Prostate gland (tissue), 2 donors: ENCODE measurements around the gene ACAD9. TPM values are rescaled to one million over a fixed set of nuclear protein-coding genes. Genes with fewer than 3 reads are reported as not detected.
"Not testable (repeated sequence)": the region's sequence is repeated elsewhere in the genome, so short reads cannot be mapped to it uniquely, and the experiment has no call there.

Experiments
- DNase-seq: peaks from one replicate; pipeline ENCODE4 v3.0.0-alpha.2; 2019; ENCODE audit warnings: low spot score
- H3K27ac ChIP-seq, 2 donors: fragments of 200-600 bp; sonication (generic); 2 replicates each; pipeline ENCODE4 v1.5.1; 2017 to 2019
- H3K27me3 ChIP-seq: fragments of 200-600 bp; sonication (generic); replicated peaks from 2 replicates; pipeline ENCODE4 v1.5.1; 2019; ENCODE audit not compliant: insufficient read depth
- H3K36me3 ChIP-seq, 2 donors: fragments of 200-600 bp; sonication (generic); 1 replicate in 1 of 2; 2 replicates in 1 of 2; pipeline versions ENCODE4 v1.5.1 to v1.8.1; 2017 to 2019
- H3K4me1 ChIP-seq: fragments of 200-600 bp; sonication (generic); replicated peaks from 2 replicates; pipeline ENCODE4 v1.5.1; 2019
- H3K4me3 ChIP-seq, 2 donors: fragments of 200-600 bp; sonication (generic); 2 replicates each; pipeline ENCODE4 v1.5.1; 2017 to 2019
- H3K9me3 ChIP-seq: fragments of 200-600 bp; sonication (generic); 2 replicates; pipeline ENCODE4 v1.5.1; 2017
- CTCF ChIP-seq, 4 experiments: fragments of 200-600 bp in 2 of 4; fragments of 450-650 bp in 2 of 4; sonication (generic) in 2 of 4; IDR thresholded peaks; 1 replicate in 3 of 4; 2 replicates in 1 of 4; pipeline ENCODE4 v1.5.1; 2016 to 2019; ENCODE audit warnings: antibody characterized with exemption in 4 of 4, mild to moderate bottlenecking in 2 of 4, moderate library complexity in 2 of 4
- POLR2A ChIP-seq: fragments of 450-650 bp; IDR thresholded peaks from one replicate; pipeline ENCODE4 v1.6.1; 2016; ENCODE audit warnings: antibody characterized with exemption, mild to moderate bottlenecking
- POLR2AphosphoS5 ChIP-seq: sonication (generic); formaldehyde crosslinking; IDR thresholded peaks from one replicate; pipeline ENCODE4 v1.6.1; 2017; ENCODE audit warnings: antibody characterized with exemption
- WGBS: methylation state at CpG from one replicate; pipeline ENCODE4 v1.1.5; 2018; 5-methylcytosine and 5-hydroxymethylcytosine counted together
- intact Hi-C: fragments of 100-400 bp; cut with DNase I; formaldehyde crosslinking; loops from one replicate; pipeline ENCODE4 v1.14.2; 2022
- total RNA-seq, 2 donors: library from RNA; depleted of rRNA; stranded (reverse); fragments of >200 nt; gene quantifications; one replicate each; pipeline ENCODE4 v1.1.0, GENCODE V29; 2016

The ACAD9 gene
- 10 to 100 TPM; 39.3 to 66.5 TPM for total RNA-seq

- Histone ChIP-seq H3K27ac (peak within 1 kb of the TSS; percentile 84 to 89), H3K4me1 (peaks cover 7% of the 10 kb centered on the region), H3K36me3 (no peaks in the 10 kb centered on the region), H3K9me3 (no peaks in the 10 kb centered on the region), H3K27me3 (no peaks in the 10 kb centered on the region), H3K4me3 (peak within 1 kb of the TSS; percentile 74 to 91)
- WGBS, result under 1% methylated on average over 49 of the region's 65 CpGs
- DNase-seq, result peak; percentile 96
- TF ChIP-seq CTCF (IDR thresholded peaks at IDR 0.05), result peak in 2 of 4 experiments; percentile 33 to 34
- peak; percentile 100 for TF ChIP-seq POLR2AphosphoS5
- peak; percentile 88 for TF ChIP-seq POLR2A
- intact Hi-C loops, result no loop called here
These were observed at the start of gene ACAD9 for GRCh38 chr3:128879125-128879969. TSS of gene ACAD9 (plus strand) at chr3:128879620. CDS start at chr3:128879692, 72 bp downstream.

GRCh38 chr3:128829925-128830625, 49.3 kb upstream of the ACAD9 start:
- H3K27ac ChIP-seq, intact Hi-C loops, H3K36me3 ChIP-seq, H3K4me1 ChIP-seq, H3K27me3 ChIP-seq, DNase-seq, H3K9me3 ChIP-seq, H3K4me3 ChIP-seq: not testable (repeated sequence)
- 60% methylated on average over 7 of the region's 7 CpGs for WGBS

GRCh38 chr3:128830762-128831161, 48.7 kb upstream of the ACAD9 start:
- DNase-seq, H3K27ac ChIP-seq, H3K27me3 ChIP-seq, H3K4me1 ChIP-seq, H3K4me3 ChIP-seq, intact Hi-C loops, H3K36me3 ChIP-seq, H3K9me3 ChIP-seq: not testable (repeated sequence)
- 85% methylated on average over 5 of the region's 5 CpGs for WGBS

- H3K9me3 ChIP-seq, H3K4me3 ChIP-seq, H3K4me1 ChIP-seq, H3K27ac ChIP-seq, intact Hi-C loops, H3K36me3 ChIP-seq, H3K27me3 ChIP-seq, DNase-seq: not testable (repeated sequence)
- 80% methylated on average over 5 of the region's 5 CpGs for WGBS
These were observed 46.4 kb upstream of the ACAD9 start for GRCh38 chr3:128832979-128833378.

- H3K36me3 ChIP-seq, result no peaks in the 10 kb centered on the region
- TF ChIP-seq POLR2AphosphoS5, result no peak
- TF ChIP-seq CTCF (IDR thresholded peaks at IDR 0.05), result no peak
- TF ChIP-seq POLR2A, result no peak
- WGBS, result 86% methylated on average over 4 of the region's 4 CpGs
- H3K9me3 ChIP-seq, result no peaks in the 10 kb centered on the region
- no peaks in the 10 kb centered on the region for H3K4me1 ChIP-seq
- no peaks in the 10 kb centered on the region for H3K27me3 ChIP-seq
- H3K4me3 ChIP-seq, result no peak overlapping the region
- no peak overlapping the region for H3K27ac ChIP-seq
- intact Hi-C loops, result no loop called here
- DNase-seq, result no peak
These were observed 44.3 kb upstream of the ACAD9 start for GRCh38 chr3:128835096-128835495.

- H3K36me3 ChIP-seq, result no peaks in the 10 kb centered on the region
- intact Hi-C loops, result no loop called here
- 90% methylated on average over 10 of the region's 10 CpGs for WGBS
- TF ChIP-seq POLR2A (no peak), POLR2AphosphoS5 (no peak)
- H3K27me3 ChIP-seq, result no peaks in the 10 kb centered on the region
- no peaks in the 10 kb centered on the region for H3K4me1 ChIP-seq
- DNase-seq, result no peak
- H3K27ac ChIP-seq, result no peak overlapping the region
- H3K4me3 ChIP-seq, result no peak overlapping the region
- H3K9me3 ChIP-seq, result no peaks in the 10 kb centered on the region
These were observed 37.2 kb upstream of the ACAD9 start for GRCh38 chr3:128841926-128842920.
